Measurements from ENCODE around the gene MRPS23.

The MRPS23 gene

DNA sequence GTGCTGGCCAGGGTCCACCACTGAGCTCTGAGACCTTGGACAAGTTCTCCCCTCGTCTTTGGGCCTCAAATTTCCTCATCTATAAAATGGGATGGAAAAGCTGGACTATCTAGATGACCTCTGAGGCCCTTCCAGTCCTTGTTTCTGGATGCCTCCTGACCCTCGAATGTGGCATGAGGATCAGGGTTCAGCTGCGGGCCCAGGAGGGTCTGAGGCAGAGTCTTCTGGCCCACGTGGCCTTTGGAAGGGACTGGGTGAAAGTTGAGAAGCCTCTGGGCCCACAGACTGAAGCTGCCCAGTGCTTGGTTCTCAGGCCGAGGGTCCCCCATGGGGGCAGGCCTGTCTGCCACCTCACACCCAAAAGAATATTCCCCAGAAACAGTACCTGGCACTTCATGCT lies 16.9 kb upstream of the MRPS23 start:
- no peaks in the 10 kb centered on the region for H3K36me3 ChIP-seq (ENCODE audit: insufficient read depth, low read length)

DNA sequence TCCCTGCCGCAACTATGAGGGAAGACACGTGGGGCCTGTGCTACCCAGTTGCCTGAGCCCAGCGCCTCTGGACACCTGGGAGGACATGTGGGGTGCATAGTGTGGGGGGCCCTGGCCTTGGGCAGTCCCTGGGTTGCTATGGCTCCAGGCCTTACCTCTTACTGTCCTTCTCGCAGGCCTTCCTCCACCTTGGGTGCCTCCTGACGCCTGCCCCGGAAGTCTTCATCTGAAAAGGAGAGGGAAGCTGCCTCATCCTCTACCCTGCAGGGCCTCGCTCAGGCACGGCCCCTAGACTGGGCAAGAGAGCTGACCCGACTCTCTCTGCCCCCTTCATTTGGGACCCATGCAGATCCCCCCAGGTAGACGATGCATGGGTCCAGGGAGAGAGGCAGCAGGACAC lies 16.5 kb upstream of the MRPS23 start:
- peaks cover 9% of the 10 kb centered on the region; the same call in 1 of the 2 replicates for H3K27me3 ChIP-seq (ENCODE audit: insufficient read depth, low read length)
- H3K4me3 ChIP-seq (ENCODE audit: low read depth, low read length, poor library complexity, severe bottlenecking) = no peak overlapping the region
- no peaks in the 10 kb centered on the region for H3K9me3 ChIP-seq (ENCODE audit: low read length)
- no peak overlapping the region for H3K9ac ChIP-seq (ENCODE audit: low read length)
- H3K9me2 ChIP-seq (ENCODE audit: low read depth, low read length) = no peaks in the 10 kb centered on the region
- no peaks in the 10 kb centered on the region for H3K79me2 ChIP-seq (ENCODE audit: insufficient read depth, low read length)
- H3K27ac ChIP-seq (ENCODE audit: low read depth, low read length, poor library complexity, severe bottlenecking) = no peak overlapping the region
- no peak for TF ChIP-seq EZH2 (IDR thresholded peaks at IDR 0.05; ENCODE audit: borderline replicate concordance, low read length)
- TF ChIP-seq, protein P1, sequence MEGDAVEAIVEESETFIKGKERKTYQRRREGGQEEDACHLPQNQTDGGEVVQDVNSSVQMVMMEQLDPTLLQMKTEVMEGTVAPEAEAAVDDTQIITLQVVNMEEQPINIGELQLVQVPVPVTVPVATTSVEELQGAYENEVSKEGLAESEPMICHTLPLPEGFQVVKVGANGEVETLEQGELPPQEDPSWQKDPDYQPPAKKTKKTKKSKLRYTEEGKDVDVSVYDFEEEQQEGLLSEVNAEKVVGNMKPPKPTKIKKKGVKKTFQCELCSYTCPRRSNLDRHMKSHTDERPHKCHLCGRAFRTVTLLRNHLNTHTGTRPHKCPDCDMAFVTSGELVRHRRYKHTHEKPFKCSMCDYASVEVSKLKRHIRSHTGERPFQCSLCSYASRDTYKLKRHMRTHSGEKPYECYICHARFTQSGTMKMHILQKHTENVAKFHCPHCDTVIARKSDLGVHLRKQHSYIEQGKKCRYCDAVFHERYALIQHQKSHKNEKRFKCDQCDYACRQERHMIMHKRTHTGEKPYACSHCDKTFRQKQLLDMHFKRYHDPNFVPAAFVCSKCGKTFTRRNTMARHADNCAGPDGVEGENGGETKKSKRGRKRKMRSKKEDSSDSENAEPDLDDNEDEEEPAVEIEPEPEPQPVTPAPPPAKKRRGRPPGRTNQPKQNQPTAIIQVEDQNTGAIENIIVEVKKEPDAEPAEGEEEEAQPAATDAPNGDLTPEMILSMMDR (IDR thresholded peaks at IDR 0.05; ENCODE audit: low read length) = no peak
- no peaks in the 10 kb centered on the region for H4K20me1 ChIP-seq (ENCODE audit: insufficient read depth, low read length)
- H3K4me1 ChIP-seq (ENCODE audit: insufficient read depth, low read length, severe bottlenecking) = peaks cover 13% of the 10 kb centered on the region
- H3F3A ChIP-seq (ENCODE audit: insufficient read depth, low read length) = no peaks in the 10 kb centered on the region
- no peak overlapping the region for H2AFZ ChIP-seq (ENCODE audit: low read length)
- H3K4me2 ChIP-seq (ENCODE audit: low read length) = no peak overlapping the region
- H3K36me3 ChIP-seq (ENCODE audit: insufficient read depth, low read length) = no peaks in the 10 kb centered on the region

More for the DNA sequence above, 16.9 kb upstream of the MRPS23 start:
- Histone ChIP-seq H3K4me1 (ENCODE audit: insufficient read depth, low read length, severe bottlenecking) (peaks cover 11% of the 10 kb centered on the region), H3K79me2 (ENCODE audit: insufficient read depth, low read length) (no peaks in the 10 kb centered on the region), H3K9ac (ENCODE audit: low read length) (no peak overlapping the region), H3K4me2 (ENCODE audit: low read length) (no peak overlapping the region), H4K20me1 (ENCODE audit: insufficient read depth, low read length) (no peaks in the 10 kb centered on the region), H3K9me2 (ENCODE audit: low read depth, low read length) (no peaks in the 10 kb centered on the region), H3K4me3 (ENCODE audit: low read depth, low read length, poor library complexity, severe bottlenecking) (no peak overlapping the region), H3K27ac (ENCODE audit: low read depth, low read length, poor library complexity, severe bottlenecking) (no peak overlapping the region), H2AFZ (ENCODE audit: low read length) (no peak overlapping the region), H3K9me3 (ENCODE audit: low read length) (no peaks in the 10 kb centered on the region), H3K27me3 (ENCODE audit: insufficient read depth, low read length) (peaks cover 9% of the 10 kb centered on the region; the same call in 1 of the 2 replicates), H3F3A (ENCODE audit: insufficient read depth, low read length) (no peaks in the 10 kb centered on the region)
- TF ChIP-seq, protein P1 (IDR thresholded peaks at IDR 0.05; ENCODE audit: low read length) = no peak
- TF ChIP-seq EZH2 (IDR thresholded peaks at IDR 0.05; ENCODE audit: borderline replicate concordance, low read length) = no peak

DNA sequence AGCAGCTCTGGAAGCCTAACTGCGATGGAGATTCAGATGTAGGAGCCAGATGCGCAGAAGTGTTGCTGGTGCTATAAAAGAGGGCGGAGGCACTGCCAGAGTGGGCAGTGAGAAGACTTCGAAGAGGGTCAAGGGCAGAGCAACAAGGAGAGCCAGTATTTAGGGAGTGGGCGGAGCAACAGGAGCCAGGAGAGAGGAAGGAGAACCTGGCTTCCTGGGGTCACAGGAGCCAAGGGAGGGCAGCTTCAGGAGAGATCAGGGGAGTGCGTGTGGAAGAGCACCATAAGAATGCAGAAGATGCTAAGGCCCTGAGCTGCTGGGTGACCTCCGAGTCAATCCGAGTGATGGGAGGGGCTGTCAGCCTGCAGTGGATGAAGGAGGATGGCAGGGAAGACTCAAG lies 14.4 kb upstream of the MRPS23 start:
- no peaks in the 10 kb centered on the region for H3F3A ChIP-seq (ENCODE audit: insufficient read depth, low read length)
- peaks cover 21% of the 10 kb centered on the region for H3K4me1 ChIP-seq (ENCODE audit: insufficient read depth, low read length, severe bottlenecking)
- H3K9me2 ChIP-seq (ENCODE audit: low read depth, low read length) = no peaks in the 10 kb centered on the region
- H3K4me2 ChIP-seq (ENCODE audit: low read length) = no peak overlapping the region
- H3K79me2 ChIP-seq (ENCODE audit: insufficient read depth, low read length) = no peaks in the 10 kb centered on the region
- no peak overlapping the region for H3K27ac ChIP-seq (ENCODE audit: low read depth, low read length, poor library complexity, severe bottlenecking)
- H4K20me1 ChIP-seq (ENCODE audit: insufficient read depth, low read length) = no peaks in the 10 kb centered on the region
- no peaks in the 10 kb centered on the region for H3K36me3 ChIP-seq (ENCODE audit: insufficient read depth, low read length)
- H2AFZ ChIP-seq (ENCODE audit: low read length) = no peak overlapping the region
- no peaks in the 10 kb centered on the region; the same call in 1 of the 2 replicates for H3K27me3 ChIP-seq (ENCODE audit: insufficient read depth, low read length)
- H3K4me3 ChIP-seq (ENCODE audit: low read depth, low read length, poor library complexity, severe bottlenecking) = no peak overlapping the region
- no peak overlapping the region for H3K9ac ChIP-seq (ENCODE audit: low read length)
- no peak for TF ChIP-seq EZH2 (IDR thresholded peaks at IDR 0.05; ENCODE audit: borderline replicate concordance, low read length)
- TF ChIP-seq, protein P1 (IDR thresholded peaks at IDR 0.05; ENCODE audit: low read length) = no peak
- H3K9me3 ChIP-seq (ENCODE audit: low read length) = no peaks in the 10 kb centered on the region
